OCI-LY1 (cell line): ENCODE data around the gene ZNF618.

Experiments
- H2AFZ ChIP-seq: fragments of 200-600 bp; sonication (generic), shearing (Covaris generic); 2 replicates; pipeline ENCODE4 v1.6.0; 2014; ENCODE audit warnings: antibody characterized with exemption, mild to moderate bottlenecking, low read length
- H3F3A ChIP-seq: fragments of 200-600 bp; sonication (generic), shearing (Covaris generic); 2 replicates; pipeline ENCODE4 v1.6.0; 2014; ENCODE audit warnings: mild to moderate bottlenecking, antibody characterized with exemption, low read length, moderate library complexity; ENCODE audit not compliant: insufficient read depth
- H3K27ac ChIP-seq: fragments of 200-600 bp; sonication (generic); 2 replicates; pipeline ENCODE4 v1.5.1; 2014; ENCODE audit warnings: low read length, mixed run types, mild to moderate bottlenecking, low read depth; ENCODE audit not compliant: poor library complexity, severe bottlenecking
- H3K27me3 ChIP-seq: fragments of 200-600 bp; sonication (generic); 2 replicates; pipeline ENCODE4 v1.6.0; 2014; ENCODE audit warnings: antibody characterized with exemption, mild to moderate bottlenecking, low read length, moderate library complexity; ENCODE audit not compliant: insufficient read depth
- H3K36me3 ChIP-seq: fragments of 200-600 bp; sonication (generic); 2 replicates; pipeline ENCODE4 v1.6.1; 2014; ENCODE audit warnings: mild to moderate bottlenecking, antibody characterized with exemption, low read length, moderate library complexity, mixed read lengths; ENCODE audit not compliant: insufficient read depth
- H3K4me1 ChIP-seq: fragments of 200-600 bp; sonication (generic); 2 replicates; pipeline ENCODE4 v1.5.1; 2014; ENCODE audit warnings: mild to moderate bottlenecking, low read length, moderate library complexity; ENCODE audit not compliant: insufficient read depth, severe bottlenecking
- H3K4me2 ChIP-seq: fragments of 200-600 bp; sonication (generic), shearing (Covaris generic); 2 replicates; pipeline ENCODE4 v1.6.1; 2014; ENCODE audit warnings: low read length
- H3K4me3 ChIP-seq: fragments of 200-600 bp; sonication (generic); 2 replicates; pipeline ENCODE4 v1.5.1; 2014; ENCODE audit warnings: low read length, low read depth, mild to moderate bottlenecking, mixed read lengths; ENCODE audit not compliant: poor library complexity, severe bottlenecking
- H3K79me2 ChIP-seq: fragments of 200-600 bp; shearing (Covaris generic); 2 replicates; pipeline ENCODE4 v1.6.1; 2016; ENCODE audit warnings: mixed run types, low read length, mixed read lengths; ENCODE audit not compliant: insufficient read depth
- H3K9ac ChIP-seq: fragments of 200-600 bp; sonication (generic), shearing (Covaris generic); 2 replicates; pipeline ENCODE4 v1.6.1; 2014; ENCODE audit warnings: mild to moderate bottlenecking, low read length, mixed read lengths
- H3K9me2 ChIP-seq: fragments of 200-600 bp; sonication (generic), shearing (Covaris generic); 2 replicates; pipeline ENCODE4 v1.6.1; 2014; ENCODE audit warnings: low read depth, mild to moderate bottlenecking, low read length, mixed read lengths
- H3K9me3 ChIP-seq: fragments of 200-600 bp; shearing (Covaris generic); 2 replicates; pipeline ENCODE4 v1.6.1; 2014; ENCODE audit warnings: low read length, mixed read lengths
- H4K20me1 ChIP-seq: fragments of 200-600 bp; sonication (generic), shearing (Covaris generic); 2 replicates; pipeline ENCODE4 v1.6.0; 2016; ENCODE audit warnings: mild to moderate bottlenecking, low read length; ENCODE audit not compliant: insufficient read depth
- EZH2 ChIP-seq: fragments of 200-600 bp; sonication (generic), shearing (Covaris generic); IDR thresholded peaks from 2 replicates; pipeline ENCODE4 v1.8.0; 2017; ENCODE audit warnings: borderline replicate concordance, mixed run types, mild to moderate bottlenecking, antibody characterized with exemption, low read length, moderate library complexity, mixed read lengths
- TF ChIP-seq, protein P1 (sequence below): fragments of 200-600 bp; sonication (generic), shearing (Covaris generic); IDR thresholded peaks from 2 replicates; pipeline ENCODE4 v1.5.1; 2017; ENCODE audit warnings: mild to moderate bottlenecking, antibody characterized with exemption, low read length, moderate library complexity, mixed read lengths

Gene ZNF618

GRCh38 chr9:114058688-114059046 is 182.6 kb downstream of the ZNF618 start:
- Histone ChIP-seq H4K20me1 (no peaks in the 10 kb centered on the region), H3K9me2 (no peaks in the 10 kb centered on the region), H3K79me2 (no peaks in the 10 kb centered on the region), H3K9me3 (no peaks in the 10 kb centered on the region), H3F3A (no peaks in the 10 kb centered on the region), H3K27me3 (no peaks in the 10 kb centered on the region), H3K4me2 (no peak overlapping the region), H3K36me3 (no peaks in the 10 kb centered on the region), H2AFZ (no peak overlapping the region), H3K4me3 (no peak overlapping the region), H3K4me1 (no peaks in the 10 kb centered on the region), H3K27ac (no peak overlapping the region), H3K9ac (no peak overlapping the region)
- TF ChIP-seq EZH2 = no peak
- TF ChIP-seq, protein P1, sequence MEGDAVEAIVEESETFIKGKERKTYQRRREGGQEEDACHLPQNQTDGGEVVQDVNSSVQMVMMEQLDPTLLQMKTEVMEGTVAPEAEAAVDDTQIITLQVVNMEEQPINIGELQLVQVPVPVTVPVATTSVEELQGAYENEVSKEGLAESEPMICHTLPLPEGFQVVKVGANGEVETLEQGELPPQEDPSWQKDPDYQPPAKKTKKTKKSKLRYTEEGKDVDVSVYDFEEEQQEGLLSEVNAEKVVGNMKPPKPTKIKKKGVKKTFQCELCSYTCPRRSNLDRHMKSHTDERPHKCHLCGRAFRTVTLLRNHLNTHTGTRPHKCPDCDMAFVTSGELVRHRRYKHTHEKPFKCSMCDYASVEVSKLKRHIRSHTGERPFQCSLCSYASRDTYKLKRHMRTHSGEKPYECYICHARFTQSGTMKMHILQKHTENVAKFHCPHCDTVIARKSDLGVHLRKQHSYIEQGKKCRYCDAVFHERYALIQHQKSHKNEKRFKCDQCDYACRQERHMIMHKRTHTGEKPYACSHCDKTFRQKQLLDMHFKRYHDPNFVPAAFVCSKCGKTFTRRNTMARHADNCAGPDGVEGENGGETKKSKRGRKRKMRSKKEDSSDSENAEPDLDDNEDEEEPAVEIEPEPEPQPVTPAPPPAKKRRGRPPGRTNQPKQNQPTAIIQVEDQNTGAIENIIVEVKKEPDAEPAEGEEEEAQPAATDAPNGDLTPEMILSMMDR = no peak

DNA sequence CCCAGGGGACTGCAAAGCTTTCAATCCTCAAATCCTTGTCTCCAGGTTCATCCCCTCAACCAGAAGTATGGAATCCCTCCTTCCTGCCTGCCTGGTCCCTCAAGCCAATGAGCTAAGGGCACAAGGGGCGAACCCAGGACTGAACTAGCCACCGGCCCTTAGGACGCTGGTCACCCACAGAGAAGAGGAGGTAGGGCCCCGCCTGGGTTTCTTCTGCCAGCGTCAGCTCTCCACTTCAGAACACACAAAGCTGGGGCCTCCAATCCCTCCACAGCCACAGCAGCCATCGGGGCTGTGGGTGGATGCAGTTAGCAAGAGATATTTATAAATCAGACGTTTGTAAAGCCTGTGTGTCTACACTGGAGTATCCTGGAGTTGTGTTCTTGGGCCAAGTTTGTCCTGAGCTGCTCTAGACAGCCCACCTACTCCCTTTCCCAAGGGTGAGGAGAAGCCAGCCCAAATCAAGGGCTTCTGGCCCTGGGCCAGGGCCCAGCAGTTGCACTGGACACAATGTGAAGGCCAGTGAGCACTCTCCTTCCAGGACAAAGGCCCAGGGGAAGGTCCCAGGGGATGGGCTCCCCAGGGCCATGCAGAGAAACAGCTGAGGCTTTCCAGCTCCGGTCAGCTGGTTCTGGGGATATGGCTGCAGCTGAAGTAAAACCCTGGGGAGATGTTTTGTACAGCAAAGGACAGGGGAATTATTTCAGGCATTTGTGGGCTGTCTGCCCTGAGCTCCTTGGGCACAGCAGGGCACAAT is 183.1 kb downstream of the ZNF618 start:
- Histone ChIP-seq H3K27me3 (no peaks in the 10 kb centered on the region), H3K79me2 (no peaks in the 10 kb centered on the region), H3K4me3 (no peak overlapping the region), H3K9me2 (no peaks in the 10 kb centered on the region), H3K36me3 (no peaks in the 10 kb centered on the region), H3K9me3 (no peaks in the 10 kb centered on the region), H4K20me1 (no peaks in the 10 kb centered on the region), H3K9ac (no peak overlapping the region), H3F3A (no peaks in the 10 kb centered on the region), H3K4me2 (no peak overlapping the region), H3K4me1 (no peaks in the 10 kb centered on the region), H2AFZ (no peak overlapping the region), H3K27ac (no peak overlapping the region)
- TF ChIP-seq EZH2 = no peak
- TF ChIP-seq, protein P1 = no peak

DNA sequence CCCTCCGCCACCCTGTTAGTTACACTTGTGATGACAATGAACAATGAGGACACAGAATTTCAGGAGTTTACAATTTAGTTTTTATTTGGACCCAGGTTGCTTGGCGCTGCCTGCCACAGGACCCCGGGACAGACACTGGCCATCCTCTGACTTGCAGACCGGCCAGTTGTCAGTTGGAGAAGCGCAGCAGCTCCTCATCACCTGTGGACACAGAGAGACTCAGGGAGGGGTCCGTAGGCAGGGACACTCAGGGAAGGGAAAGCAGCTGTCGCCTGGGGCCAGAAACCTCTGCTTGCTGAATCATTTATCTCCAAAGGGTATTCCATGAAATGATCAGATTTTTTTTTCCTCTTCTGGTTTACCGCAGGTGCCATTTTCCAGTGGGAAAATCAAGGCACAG is 184.0 kb downstream of the ZNF618 start:
- H3K36me3 ChIP-seq = no peaks in the 10 kb centered on the region
- no peaks in the 10 kb centered on the region for H3K4me1 ChIP-seq
- H3K4me3 ChIP-seq = no peak overlapping the region
- H3K9ac ChIP-seq = no peak overlapping the region
- no peaks in the 10 kb centered on the region for H4K20me1 ChIP-seq
- H3K79me2 ChIP-seq = no peaks in the 10 kb centered on the region
- no peak overlapping the region for H3K27ac ChIP-seq
- TF ChIP-seq, protein P1 = no peak
- no peak for TF ChIP-seq EZH2
- no peaks in the 10 kb centered on the region for H3F3A ChIP-seq
- no peaks in the 10 kb centered on the region for H3K27me3 ChIP-seq
- H3K9me2 ChIP-seq = no peaks in the 10 kb centered on the region
- H3K4me2 ChIP-seq = no peak overlapping the region
- H3K9me3 ChIP-seq = no peaks in the 10 kb centered on the region
- H2AFZ ChIP-seq = no peak overlapping the region
